GM12878 (cell line): ENCODE measurements around the gene TAS2R41. TPM values are rescaled to one million over a fixed set of nuclear protein-coding genes. Genes with fewer than 3 reads are reported as not detected.

Source experiments
- ATAC-seq: fragments of 200-7000 bp; cut with Tn5 transposase; 3 replicates; pipeline ENCODE4 v1.9.1; 2020; ENCODE audit warnings: mild to moderate bottlenecking, moderate library complexity
- BruUV-seq: library from RNA; stranded (reverse); fragments of 400-500 nt; replicated peaks from 2 replicates; lab custom pipeline; 2021; lab: Mats Ljungman, UMichigan
- CTCF ChIA-PET: fragments of 300-600 bp; sonication (Branson Sonifier 250); formaldehyde crosslinking; extraction: SDS; loops from one replicate; lab custom pipeline; 2021; ENCODE audit warnings: inconsistent platforms; lab: Yijun Ruan, JAX
- POLR2A ChIA-PET: fragments of 350-600 bp; formaldehyde crosslinking; extraction: SDS; loops from one replicate; lab custom pipeline; 2021; ENCODE audit warnings: inconsistent platforms; lab: Charles Lee
- RAD21 ChIA-PET: fragments of 300-600 bp; sonication (Branson Sonifier 250); formaldehyde crosslinking; loops from one replicate; lab custom pipeline; 2023; ENCODE audit warnings: antibody characterized with exemption; ENCODE audit not compliant: unreplicated experiment; lab: Charles Lee
- SMC1A ChIA-PET: fragments of 300-600 bp; sonication (Branson Sonifier 250); formaldehyde crosslinking; loops from one replicate; lab custom pipeline; 2023; ENCODE audit not compliant: unreplicated experiment, uncharacterized antibody; lab: Charles Lee
- DNase-seq: peaks from one replicate; pipeline ENCODE4 v3.0.0-alpha.2; 2011; ENCODE audit warnings: low read depth, low spot score
- FAIRE-seq: peaks from 3 replicates; lab custom pipeline; 2011; peaks lifted over from hg19 to GRCh38; lab: Jason Lieb, UNC
- H2AFZ ChIP-seq: 2 replicates; pipeline ENCODE4 v1.6.0; 2011; ENCODE audit warnings: low read depth, low read length, control low read depth; ENCODE audit not compliant: control insufficient read depth
- H3K27ac ChIP-seq: 2 replicates; pipeline ENCODE4 v1.5.1; 2011; ENCODE audit warnings: control low read depth; ENCODE audit not compliant: control insufficient read depth, insufficient read depth
- H3K27me3 ChIP-seq, 2 experiments: replicated peaks in 1 of 2; 2 replicates each; pipeline versions ENCODE4 v1.6.0 to v1.6.1; 2011; ENCODE audit warnings: low read length in 1 of 2; ENCODE audit not compliant: control insufficient read depth in 2 of 2, insufficient read depth in 2 of 2
- H3K36me3 ChIP-seq, 2 experiments: 2 replicates each; pipeline ENCODE4 v1.5.1; 2011; ENCODE audit warnings: low read length in 1 of 2; ENCODE audit not compliant: control insufficient read depth in 2 of 2, insufficient read depth in 2 of 2
- H3K4me1 ChIP-seq: 2 replicates; pipeline ENCODE4 v1.6.1; 2011; ENCODE audit warnings: mild to moderate bottlenecking, low read length, moderate library complexity, mixed read lengths; ENCODE audit not compliant: control insufficient read depth, insufficient read depth
- H3K4me2 ChIP-seq: 2 replicates; pipeline ENCODE4 v1.6.0; 2011; ENCODE audit warnings: control low read depth; ENCODE audit not compliant: control insufficient read depth, insufficient read depth
- H3K4me3 ChIP-seq: fragments of 200-600 bp; sonication (generic); 2 replicates; pipeline ENCODE4 v1.5.1; 2016
- H3K79me2 ChIP-seq: 2 replicates; pipeline ENCODE4 v1.6.0; 2011; ENCODE audit warnings: low read length; ENCODE audit not compliant: control insufficient read depth, insufficient read depth
- H3K9ac ChIP-seq: 2 replicates; pipeline ENCODE4 v1.8.0; 2011; ENCODE audit warnings: low read length, control low read depth, mixed read lengths; ENCODE audit not compliant: control insufficient read depth, insufficient read depth
- H3K9me3 ChIP-seq: replicated peaks from 3 replicates; pipeline ENCODE4 v1.5.1; 2011; ENCODE audit warnings: mild to moderate bottlenecking, low read length; ENCODE audit not compliant: control insufficient read depth, insufficient read depth
- H4K20me1 ChIP-seq: 2 replicates; pipeline ENCODE4 v1.6.0; 2011; ENCODE audit not compliant: control insufficient read depth, insufficient read depth
- CBFB ChIP-seq: IDR thresholded peaks from 2 replicates; pipeline ENCODE4 v1.6.1; 2016; ENCODE audit warnings: antibody characterized with exemption, low read depth
- EZH2 ChIP-seq: IDR thresholded peaks from 2 replicates; pipeline ENCODE4 v1.6.1; 2012; ENCODE audit warnings: low read depth, mild to moderate bottlenecking, control low read depth, inconsistent platforms, low read length, borderline replicate concordance; ENCODE audit not compliant: control insufficient read depth
- HDGF ChIP-seq: fragments of 450-650 bp; IDR thresholded peaks from 2 replicates; pipeline ENCODE4 v1.6.1; 2016; ENCODE audit warnings: antibody characterized with exemption
- IRF3 ChIP-seq: fragments of 450-650 bp; IDR thresholded peaks from 2 replicates; pipeline ENCODE4 v1.6.1; 2014; ENCODE audit warnings: mild to moderate bottlenecking
- JUND ChIP-seq: IDR thresholded peaks from 2 replicates; pipeline ENCODE4 v1.6.1; 2012; ENCODE audit warnings: low read depth, mild to moderate bottlenecking, low read length, improper control_type of control experiment, moderate library complexity
- NR2C1 ChIP-seq: fragments of 450-650 bp; IDR thresholded peaks from 2 replicates; pipeline ENCODE4 v1.6.1; 2017; ENCODE audit warnings: antibody characterized with exemption, mild to moderate bottlenecking, moderate library complexity
- PML ChIP-seq: IDR thresholded peaks from 2 replicates; pipeline ENCODE4 v1.6.1; 2012; ENCODE audit warnings: low read length, inconsistent platforms
- POLR2A ChIP-seq: IDR thresholded peaks from 2 replicates; pipeline ENCODE4 v1.6.1; 2011; ENCODE audit warnings: low read depth, mild to moderate bottlenecking, low read length
- RCOR1 ChIP-seq: conservative IDR thresholded peaks from 2 replicates; pipeline ENCODE4 v1.6.1; 2012; ENCODE audit warnings: low read depth, low read length, improper control_type of control experiment
- STAT1 ChIP-seq: fragments of 450-650 bp; conservative IDR thresholded peaks from 2 replicates; pipeline ENCODE4 v1.6.1; 2014; ENCODE audit warnings: antibody characterized with exemption, mild to moderate bottlenecking
- TCF3 ChIP-seq: IDR thresholded peaks from 2 replicates; pipeline ENCODE4 v1.6.1; 2012; ENCODE audit warnings: low read depth, mild to moderate bottlenecking, low read length, borderline replicate concordance; ENCODE audit not compliant: insufficient read depth
- USF1 ChIP-seq: IDR thresholded peaks from 2 replicates; pipeline ENCODE4 v1.6.1; 2011; ENCODE audit warnings: borderline replicate concordance, low read depth, mild to moderate bottlenecking, moderate library complexity, mixed read lengths, low read length; ENCODE audit not compliant: insufficient read depth; ENCODE audit errors: extremely low read length
- YBX1 ChIP-seq: fragments of 450-650 bp; IDR thresholded peaks from 2 replicates; pipeline ENCODE4 v1.6.1; 2016; ENCODE audit warnings: antibody characterized with exemption
- ZNF24 ChIP-seq: fragments of 450-650 bp; IDR thresholded peaks from 2 replicates; pipeline ENCODE4 v1.6.1; 2017; ENCODE audit warnings: antibody characterized with exemption, mild to moderate bottlenecking
- WGBS: methylation state at CpG from one replicate; pipeline ENCODE4 v1.1.6; 2016; ENCODE audit warnings: low lambda C conversion rate; ENCODE audit not compliant: insufficient replicate concordance, insufficient coverage; ENCODE audit errors: missing lambda C conversion rate; 5-methylcytosine and 5-hydroxymethylcytosine counted together
- in situ Hi-C: fragments of 300-500 bp; cut with MboI; formaldehyde crosslinking; loops from 9 replicates; pipeline ENCODE4 v1.14.3; 2018; ENCODE audit warnings: mixed read lengths
- intact Hi-C: fragments of 100-400 bp; cut with micrococcal nuclease; formaldehyde crosslinking; loops from one replicate; pipeline ENCODE4 v1.14.2; 2022; ENCODE audit not compliant: unreplicated experiment
- polyA plus RNA-seq, 11 experiments: library from polyadenylated mRNA; depleted of rRNA in 4 of 11; unstranded in 6 of 11; stranded (reverse) in 5 of 11; fragments of >200 nt; fragmentation: Nextera tagmentation in 4 of 11; fragmentation: Illumina TruSeq in 1 of 11; extraction: Ambion mirVana in 4 of 11; extraction: Trizol in 1 of 11; gene quantifications; 1 replicate in 1 of 11; 2 replicates in 10 of 11; pipeline versions ENCODE4 v1.2.1 to v1.2.3, GENCODE V29; 2011 to 2016; ENCODE audit warnings: inconsistent platforms in 2 of 11, missing spikeins in 2 of 11, low read depth in 1 of 11
- total RNA-seq, 4 experiments: library from RNA; depleted of rRNA in 3 of 4; stranded (reverse); fragments of >200 nt in 3 of 4; fragmentation: Illumina TruSeq in 1 of 4; extraction: Trizol in 1 of 4; gene quantifications; 2 replicates each; pipeline versions ENCODE4 v1.2.1 to v1.2.3, GENCODE V29; 2013 to 2021
- TF ChIP-seq, protein P1 (sequence below): IDR thresholded peaks from 2 replicates; pipeline ENCODE4 v1.6.1; 2012; ENCODE audit warnings: improper control_type of control experiment, low read depth, low read length; ENCODE audit not compliant: insufficient replicate concordance
- TF ChIP-seq, protein P2 (sequence below): fragments of 450-650 bp; IDR thresholded peaks from 2 replicates; pipeline ENCODE4 v1.6.1; 2018; ENCODE audit warnings: mild to moderate bottlenecking, low read depth, moderate library complexity; ENCODE audit not compliant: partially characterized antibody

Gene TAS2R41
- total and polyA plus RNA-seq, 10 of the 15 experiments (the other 5 are each of a cell fraction or from before 2014, with no cell fraction given) = not detected

- BruUV-seq = no TSS peak
- CTCF ChIA-PET = no interaction called here
- intact Hi-C loops (no loop called here), in situ Hi-C loops (no loop called here)
- no peak overlapping the region for H3K27ac ChIP-seq
- no peaks in the 10 kb centered on the region for H3K79me2 ChIP-seq
- no peaks in the 10 kb centered on the region; the same call in 2 of the 3 replicates for H3K9me3 ChIP-seq
- H2AFZ ChIP-seq = no peak overlapping the region
- H3K4me3 ChIP-seq = no peak overlapping the region
- H4K20me1 ChIP-seq = no peaks in the 10 kb centered on the region
- no peak overlapping the region for H3K9ac ChIP-seq
- H3K4me1 ChIP-seq = no peaks in the 10 kb centered on the region
- ATAC-seq (no peak), DNase-seq (no peak), FAIRE-seq (no peak)
- H3K4me2 ChIP-seq = no peak overlapping the region
- H3K36me3 ChIP-seq = no peaks in the 10 kb centered on the region
- SMC1A ChIA-PET = no interaction called here
- POLR2A ChIA-PET = no interaction called here
- RAD21 ChIA-PET = no interaction called here
- peaks cover 0 to 4% of the 10 kb centered on the region in 2 experiments; a peak in 1 of 4 replicates for H3K27me3 ChIP-seq
- 3% methylated on average over 3 of the region's 3 CpGs for WGBS
- TF ChIP-seq PML (no peak), HDGF (no peak), USF1 (no peak), CBFB (no peak), STAT1 (no peak), TCF3 (no peak), NR2C1 (no peak), JUND (no peak), RCOR1 (no peak), ZNF24 (no peak), EZH2 (no peak), POLR2A (no peak), YBX1 (no peak), IRF3 (no peak)
- TF ChIP-seq, protein P1, sequence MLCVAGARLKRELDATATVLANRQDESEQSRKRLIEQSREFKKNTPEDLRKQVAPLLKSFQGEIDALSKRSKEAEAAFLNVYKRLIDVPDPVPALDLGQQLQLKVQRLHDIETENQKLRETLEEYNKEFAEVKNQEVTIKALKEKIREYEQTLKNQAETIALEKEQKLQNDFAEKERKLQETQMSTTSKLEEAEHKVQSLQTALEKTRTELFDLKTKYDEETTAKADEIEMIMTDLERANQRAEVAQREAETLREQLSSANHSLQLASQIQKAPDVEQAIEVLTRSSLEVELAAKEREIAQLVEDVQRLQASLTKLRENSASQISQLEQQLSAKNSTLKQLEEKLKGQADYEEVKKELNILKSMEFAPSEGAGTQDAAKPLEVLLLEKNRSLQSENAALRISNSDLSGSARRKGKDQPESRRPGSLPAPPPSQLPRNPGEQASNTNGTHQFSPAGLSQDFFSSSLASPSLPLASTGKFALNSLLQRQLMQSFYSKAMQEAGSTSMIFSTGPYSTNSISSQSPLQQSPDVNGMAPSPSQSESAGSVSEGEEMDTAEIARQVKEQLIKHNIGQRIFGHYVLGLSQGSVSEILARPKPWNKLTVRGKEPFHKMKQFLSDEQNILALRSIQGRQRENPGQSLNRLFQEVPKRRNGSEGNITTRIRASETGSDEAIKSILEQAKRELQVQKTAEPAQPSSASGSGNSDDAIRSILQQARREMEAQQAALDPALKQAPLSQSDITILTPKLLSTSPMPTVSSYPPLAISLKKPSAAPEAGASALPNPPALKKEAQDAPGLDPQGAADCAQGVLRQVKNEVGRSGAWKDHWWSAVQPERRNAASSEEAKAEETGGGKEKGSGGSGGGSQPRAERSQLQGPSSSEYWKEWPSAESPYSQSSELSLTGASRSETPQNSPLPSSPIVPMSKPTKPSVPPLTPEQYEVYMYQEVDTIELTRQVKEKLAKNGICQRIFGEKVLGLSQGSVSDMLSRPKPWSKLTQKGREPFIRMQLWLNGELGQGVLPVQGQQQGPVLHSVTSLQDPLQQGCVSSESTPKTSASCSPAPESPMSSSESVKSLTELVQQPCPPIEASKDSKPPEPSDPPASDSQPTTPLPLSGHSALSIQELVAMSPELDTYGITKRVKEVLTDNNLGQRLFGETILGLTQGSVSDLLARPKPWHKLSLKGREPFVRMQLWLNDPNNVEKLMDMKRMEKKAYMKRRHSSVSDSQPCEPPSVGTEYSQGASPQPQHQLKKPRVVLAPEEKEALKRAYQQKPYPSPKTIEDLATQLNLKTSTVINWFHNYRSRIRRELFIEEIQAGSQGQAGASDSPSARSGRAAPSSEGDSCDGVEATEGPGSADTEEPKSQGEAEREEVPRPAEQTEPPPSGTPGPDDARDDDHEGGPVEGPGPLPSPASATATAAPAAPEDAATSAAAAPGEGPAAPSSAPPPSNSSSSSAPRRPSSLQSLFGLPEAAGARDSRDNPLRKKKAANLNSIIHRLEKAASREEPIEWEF = no peak
- TF ChIP-seq, protein P2, sequence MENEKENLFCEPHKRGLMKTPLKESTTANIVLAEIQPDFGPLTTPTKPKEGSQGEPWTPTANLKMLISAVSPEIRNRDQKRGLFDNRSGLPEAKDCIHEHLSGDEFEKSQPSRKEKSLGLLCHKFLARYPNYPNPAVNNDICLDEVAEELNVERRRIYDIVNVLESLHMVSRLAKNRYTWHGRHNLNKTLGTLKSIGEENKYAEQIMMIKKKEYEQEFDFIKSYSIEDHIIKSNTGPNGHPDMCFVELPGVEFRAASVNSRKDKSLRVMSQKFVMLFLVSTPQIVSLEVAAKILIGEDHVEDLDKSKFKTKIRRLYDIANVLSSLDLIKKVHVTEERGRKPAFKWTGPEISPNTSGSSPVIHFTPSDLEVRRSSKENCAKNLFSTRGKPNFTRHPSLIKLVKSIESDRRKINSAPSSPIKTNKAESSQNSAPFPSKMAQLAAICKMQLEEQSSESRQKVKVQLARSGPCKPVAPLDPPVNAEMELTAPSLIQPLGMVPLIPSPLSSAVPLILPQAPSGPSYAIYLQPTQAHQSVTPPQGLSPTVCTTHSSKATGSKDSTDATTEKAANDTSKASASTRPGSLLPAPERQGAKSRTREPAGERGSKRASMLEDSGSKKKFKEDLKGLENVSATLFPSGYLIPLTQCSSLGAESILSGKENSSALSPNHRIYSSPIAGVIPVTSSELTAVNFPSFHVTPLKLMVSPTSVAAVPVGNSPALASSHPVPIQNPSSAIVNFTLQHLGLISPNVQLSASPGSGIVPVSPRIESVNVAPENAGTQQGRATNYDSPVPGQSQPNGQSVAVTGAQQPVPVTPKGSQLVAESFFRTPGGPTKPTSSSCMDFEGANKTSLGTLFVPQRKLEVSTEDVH = no peak
Observed at GRCh38 chr7:143458681-143459080, 19.0 kb upstream of the TAS2R41 start.
